Fibroblast of skin of right quadriceps (primary cell): ENCODE data around the gene TOR3A.

Experiments
- DNase-seq: peaks from one replicate; pipeline ENCODE4 v3.0.0-alpha.2; 2013

Gene TOR3A

GRCh38 chr1:179077396-179077795, 4.5 kb upstream of the TOR3A start:
- DNase-seq, result peak; percentile 42

DNA sequence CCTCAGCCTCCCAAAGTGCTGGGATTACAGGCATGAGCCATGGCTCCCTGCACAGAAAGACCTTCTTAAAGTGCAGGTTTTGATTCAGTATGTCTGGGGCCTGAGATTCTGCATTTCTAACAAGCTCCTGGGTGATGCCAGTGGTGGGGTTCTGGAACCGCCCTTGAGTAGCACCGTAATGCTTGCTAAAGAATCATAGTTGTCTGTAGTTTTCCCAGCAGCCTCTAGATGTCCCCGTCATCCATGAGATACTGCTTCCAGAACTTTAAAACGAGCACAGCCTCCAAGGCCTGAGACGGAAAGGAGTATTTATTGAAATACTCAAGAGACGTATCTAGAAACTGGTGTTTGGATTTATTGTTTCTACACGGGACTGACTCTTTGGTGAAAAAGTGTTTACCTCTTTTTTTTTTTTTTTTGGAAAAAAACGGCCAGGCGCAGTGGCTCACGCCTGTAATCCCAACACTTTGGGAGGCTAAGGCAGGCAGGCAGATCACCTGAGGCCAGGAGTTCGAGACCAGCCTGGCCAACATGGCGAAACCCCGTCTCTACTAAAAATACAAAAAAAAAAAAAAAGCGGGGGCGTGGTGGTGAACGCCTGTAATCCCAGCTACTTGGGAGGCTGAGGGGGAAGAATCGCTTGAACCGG, 2.6 kb upstream of the TOR3A start:
- peak; percentile 74 for DNase-seq

DNA sequence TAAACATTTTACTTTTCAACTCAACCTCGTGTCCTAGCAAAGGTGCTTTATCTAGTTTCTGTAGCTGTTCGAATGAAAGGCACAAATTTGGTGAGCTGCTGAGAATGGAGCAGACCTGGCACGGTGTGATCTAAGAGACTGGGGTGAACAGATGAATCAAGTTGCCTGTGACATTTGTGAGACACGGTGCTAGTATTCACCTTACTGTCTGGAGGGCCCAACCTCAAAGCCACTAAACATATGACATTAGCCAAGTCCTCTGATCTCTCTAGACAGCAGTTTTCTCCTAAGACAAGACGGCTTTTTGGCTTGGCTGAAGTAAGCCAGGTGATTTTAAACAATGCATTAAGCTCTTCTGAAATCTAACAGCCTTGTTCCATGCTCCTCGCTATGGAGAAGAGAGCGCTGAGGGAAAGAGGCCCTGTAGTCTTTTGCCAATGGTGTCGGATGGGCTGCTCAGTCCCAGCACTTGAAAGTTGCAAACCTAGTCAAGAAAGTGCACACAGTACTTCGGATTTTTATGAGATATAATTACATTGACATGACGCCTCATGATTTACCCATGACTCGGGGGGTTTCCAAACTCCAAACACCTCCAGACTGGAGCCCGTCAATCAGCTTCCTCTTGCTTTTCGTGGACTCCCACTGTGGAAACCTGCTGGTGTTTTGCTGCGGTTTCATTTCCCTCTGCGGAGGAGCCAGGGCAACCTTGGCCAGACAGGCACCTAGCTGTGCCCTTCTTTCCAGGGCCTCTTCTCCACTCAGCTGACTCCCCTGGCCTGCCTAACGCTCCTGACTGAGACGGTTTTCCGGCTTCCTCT, 794 bp upstream of the TOR3A start:
- no peak for DNase-seq

- DNase-seq, result peak; percentile 21
These were observed 596 bp downstream of the TOR3A start for GRCh38 chr1:179082333-179082998.

GRCh38 chr1:179082999-179083335, 1.1 kb downstream of the TOR3A start:
- peak; percentile 34 for DNase-seq

DNA sequence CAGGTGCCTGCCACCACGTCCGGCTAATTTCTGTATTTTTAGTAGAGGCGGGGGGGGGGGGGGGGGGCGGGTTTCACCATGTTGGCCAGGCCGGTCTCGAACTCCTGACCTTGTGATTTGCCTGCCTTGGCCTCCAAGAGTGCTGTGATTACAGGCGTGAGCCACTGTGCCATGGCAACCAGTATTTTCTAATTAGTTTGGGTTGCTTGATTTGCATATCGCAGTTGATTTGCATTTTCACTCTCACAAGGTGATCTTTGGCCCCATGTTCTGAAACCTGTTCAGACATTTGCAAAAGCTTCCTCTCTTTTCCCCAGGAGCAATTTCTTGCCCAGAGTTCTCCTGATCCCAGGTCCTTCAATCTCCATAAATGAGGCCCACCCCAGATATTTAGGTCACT, 1.7 kb downstream of the TOR3A start:
- no peak for DNase-seq

GRCh38 chr1:179087665-179088064, 5.8 kb downstream of the TOR3A start:
- peak; percentile 22 for DNase-seq

DNA sequence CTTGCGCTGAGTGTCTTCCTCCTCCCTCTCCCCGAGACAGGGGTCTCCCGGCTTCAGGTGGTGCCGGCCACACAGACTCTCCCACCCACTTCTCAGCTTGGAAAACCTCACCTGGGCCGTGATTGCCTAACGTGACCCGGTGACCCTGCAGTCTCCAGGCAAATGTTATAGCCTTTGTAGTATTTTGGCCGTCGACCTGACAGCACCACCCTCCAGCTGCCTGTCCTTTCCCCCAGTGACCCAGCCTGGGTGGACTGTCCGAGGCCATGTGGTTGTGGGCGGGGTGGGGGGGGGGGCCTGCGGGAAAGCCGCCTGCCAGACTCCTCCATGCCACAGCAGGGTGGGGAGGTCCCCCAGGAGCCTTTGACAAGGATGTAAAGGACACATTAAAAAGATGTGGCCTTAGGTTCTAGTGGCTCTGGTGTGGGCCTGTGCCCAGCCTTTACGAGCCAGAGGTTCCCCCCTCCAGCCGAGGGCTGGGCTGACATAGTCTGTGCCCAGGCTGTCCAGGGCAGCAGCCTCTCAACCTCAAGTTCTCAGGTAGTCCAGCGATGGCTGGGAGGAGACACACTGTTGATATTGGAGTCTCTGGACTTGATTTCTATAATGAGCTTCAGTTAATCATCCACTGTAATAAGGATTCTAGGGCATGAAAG, 8.1 kb downstream of the TOR3A start:
- no peak for DNase-seq

- DNase-seq, result no peak
These were observed 8.7 kb downstream of the TOR3A start for GRCh38 chr1:179090522-179090921.

- no peak for DNase-seq
These were observed 9.1 kb downstream of the TOR3A start for GRCh38 chr1:179090923-179091322.

GRCh38 chr1:179091691-179092165, 9.9 kb downstream of the TOR3A start:
- peak; percentile 42 for DNase-seq

GRCh38 chr1:179092896-179093461, 11.1 kb downstream of the TOR3A start:
- no peak for DNase-seq

- no peak for DNase-seq
These were observed 12.9 kb downstream of the TOR3A start for GRCh38 chr1:179094818-179095217.

- no peak for DNase-seq
These were observed 13.5 kb downstream of the TOR3A start for GRCh38 chr1:179095377-179095776.

- DNase-seq, result no peak
These were observed 14.1 kb downstream of the TOR3A start for GRCh38 chr1:179095924-179096323.

DNA sequence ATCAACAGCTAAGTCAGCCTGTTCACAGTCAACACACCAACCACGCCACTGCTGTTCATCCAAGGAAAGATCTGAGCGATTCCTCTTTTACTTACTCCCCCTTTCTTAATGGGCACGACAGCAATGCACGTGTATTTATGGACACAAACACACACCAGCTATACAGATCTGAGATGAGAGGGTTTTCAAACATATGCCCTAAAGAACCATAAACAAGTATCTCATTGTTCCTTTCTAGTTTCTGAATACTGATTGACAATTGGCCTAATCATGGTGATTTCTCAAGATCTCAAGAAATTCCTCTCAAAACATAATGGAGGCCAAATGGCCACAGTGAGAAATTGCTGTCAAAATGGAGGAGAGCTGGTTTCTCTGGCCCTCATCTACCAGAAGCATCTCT, 18.0 kb downstream of the TOR3A start:
- no peak for DNase-seq

- DNase-seq, result no peak
These were observed 19.7 kb downstream of the TOR3A start for GRCh38 chr1:179101566-179101965.

- no peak for DNase-seq
These were observed 22.1 kb downstream of the TOR3A start for GRCh38 chr1:179103999-179104398.

GRCh38 chr1:179104611-179105250, 22.9 kb downstream of the TOR3A start:
- no peak for DNase-seq

DNA sequence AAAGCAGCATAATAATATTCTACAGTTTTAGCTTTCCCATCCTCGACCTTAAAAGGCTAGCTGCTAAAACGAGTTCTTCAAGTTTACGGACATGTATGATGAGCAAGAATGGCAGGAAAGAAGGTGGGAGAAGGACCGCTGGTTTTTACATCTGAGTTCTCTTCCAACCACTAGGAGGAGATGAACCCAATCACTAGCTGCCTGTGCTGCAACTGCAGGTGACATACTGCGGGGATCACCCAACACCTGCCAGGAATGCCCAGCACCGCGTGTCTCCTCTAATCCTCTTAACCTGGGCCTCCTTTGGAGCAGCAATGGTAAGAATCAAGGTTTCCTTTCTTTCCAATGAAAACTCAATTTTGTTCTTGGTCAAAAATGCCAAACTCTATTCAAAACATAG, 23.5 kb downstream of the TOR3A start:
- no peak for DNase-seq

DNA sequence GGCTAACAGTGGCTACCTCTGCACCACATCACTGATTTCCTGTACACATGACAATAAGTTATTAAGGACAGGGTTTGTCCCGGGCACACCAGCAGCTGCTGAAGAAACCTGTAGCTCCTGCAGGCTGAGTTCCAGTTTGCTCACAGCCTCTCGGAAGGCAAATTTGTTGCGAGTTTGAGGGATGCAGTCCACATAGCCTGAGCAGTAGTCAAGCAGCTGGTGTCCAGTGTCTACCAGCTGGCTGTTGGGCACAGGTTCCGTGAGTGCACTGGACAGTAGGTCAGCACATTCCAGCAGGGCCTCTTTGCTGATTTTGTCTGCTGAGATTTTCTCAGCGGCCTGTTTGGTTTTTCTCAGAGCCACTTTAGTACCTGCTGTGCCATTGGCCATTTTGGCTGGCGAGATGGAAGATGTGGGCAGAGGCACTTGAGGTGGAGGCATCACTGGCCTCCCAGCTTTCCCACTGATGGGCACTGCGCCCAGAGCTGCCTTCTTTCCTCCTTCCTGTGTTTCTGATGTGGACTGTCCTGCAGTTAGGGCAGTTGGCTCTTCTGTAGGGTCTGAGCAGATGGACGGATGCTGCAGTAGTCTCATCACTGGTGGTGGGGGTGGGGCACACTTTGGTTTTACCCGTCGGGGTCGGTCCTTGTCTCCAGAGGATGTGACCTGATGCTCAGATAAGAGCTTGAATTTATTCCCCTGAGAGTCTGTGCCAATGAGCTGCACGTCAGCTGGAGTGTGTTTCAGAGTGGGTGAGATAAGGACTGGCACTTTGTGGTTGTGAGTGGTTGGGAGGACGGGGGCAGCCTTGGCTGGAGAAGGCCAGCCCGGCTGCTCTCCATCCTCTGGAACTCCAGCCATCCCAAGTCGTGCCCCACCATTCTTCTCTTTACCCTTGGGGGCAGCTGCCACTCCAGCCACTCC, 26.1 kb downstream of the TOR3A start:
- DNase-seq, result no peak
